ENCODE data around the gene XPR1.

DNA sequence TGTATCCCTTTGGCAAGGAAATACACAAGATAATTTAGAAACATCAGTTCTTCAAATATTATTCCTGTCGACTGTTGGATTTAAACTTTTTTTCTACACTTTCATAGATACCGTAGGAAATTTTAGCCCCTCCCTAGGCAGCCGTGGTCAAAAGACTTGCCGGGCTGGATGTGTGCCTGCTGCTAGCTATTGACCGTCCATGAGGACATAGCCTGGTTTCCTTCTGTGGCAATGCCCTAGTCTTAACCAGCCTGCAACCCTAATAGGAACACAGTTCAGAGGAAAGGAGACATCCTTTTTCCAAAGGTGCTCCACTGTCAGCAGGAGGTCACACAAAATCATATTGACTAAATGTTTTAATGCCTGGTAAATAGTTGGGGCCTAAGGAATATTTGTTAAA, 260.4 kb downstream of the XPR1 start:
- TF ChIP-seq, protein P1, sequence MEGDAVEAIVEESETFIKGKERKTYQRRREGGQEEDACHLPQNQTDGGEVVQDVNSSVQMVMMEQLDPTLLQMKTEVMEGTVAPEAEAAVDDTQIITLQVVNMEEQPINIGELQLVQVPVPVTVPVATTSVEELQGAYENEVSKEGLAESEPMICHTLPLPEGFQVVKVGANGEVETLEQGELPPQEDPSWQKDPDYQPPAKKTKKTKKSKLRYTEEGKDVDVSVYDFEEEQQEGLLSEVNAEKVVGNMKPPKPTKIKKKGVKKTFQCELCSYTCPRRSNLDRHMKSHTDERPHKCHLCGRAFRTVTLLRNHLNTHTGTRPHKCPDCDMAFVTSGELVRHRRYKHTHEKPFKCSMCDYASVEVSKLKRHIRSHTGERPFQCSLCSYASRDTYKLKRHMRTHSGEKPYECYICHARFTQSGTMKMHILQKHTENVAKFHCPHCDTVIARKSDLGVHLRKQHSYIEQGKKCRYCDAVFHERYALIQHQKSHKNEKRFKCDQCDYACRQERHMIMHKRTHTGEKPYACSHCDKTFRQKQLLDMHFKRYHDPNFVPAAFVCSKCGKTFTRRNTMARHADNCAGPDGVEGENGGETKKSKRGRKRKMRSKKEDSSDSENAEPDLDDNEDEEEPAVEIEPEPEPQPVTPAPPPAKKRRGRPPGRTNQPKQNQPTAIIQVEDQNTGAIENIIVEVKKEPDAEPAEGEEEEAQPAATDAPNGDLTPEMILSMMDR (conservative IDR thresholded peaks at IDR 0.05; ENCODE audit: low read depth, low read length) = no peak
- TF ChIP-seq EZH2 (IDR thresholded peaks at IDR 0.05; ENCODE audit: borderline replicate concordance, low read depth, low read length, poor library complexity, severe bottlenecking) = no peak
